ENCODE results near the gene DLEU7. TPM values are rescaled to one million over a fixed set of nuclear protein-coding genes. Genes with fewer than 3 reads are reported as not detected.

DLEU7 gene
- total and polyA plus RNA-seq, 2 of the 8 experiments (the other 6 are each of a cell fraction or from before 2014, with no cell fraction given) = 4.9 to 5.2 TPM

DNA sequence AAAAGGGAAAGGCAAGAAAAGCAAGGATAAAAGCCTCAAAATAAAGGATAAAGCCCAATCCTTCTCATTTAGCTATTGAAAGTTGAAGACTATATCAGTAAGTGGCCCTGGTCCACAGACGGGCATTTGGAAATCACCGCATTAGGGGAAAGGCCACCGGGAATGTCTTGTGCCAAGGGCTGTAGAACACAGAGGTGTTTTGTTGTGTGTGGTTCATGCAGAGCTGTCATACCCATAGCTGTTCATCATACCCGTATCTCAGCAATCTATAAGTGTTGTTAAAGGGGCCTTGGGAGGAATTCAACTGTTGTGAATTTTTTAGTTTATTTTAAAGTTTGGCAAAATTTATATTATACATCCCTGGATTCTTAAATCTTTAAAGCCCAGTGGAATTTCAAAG lies 33.0 kb downstream of the DLEU7 start:
- Histone ChIP-seq H3K79me1 (ENCODE audit: low read depth, low read length) (no peaks in the 10 kb centered on the region), H3K14ac (ENCODE audit: insufficient read length) (no peak overlapping the region), H3K4me1 (replicated peaks in 1 of 4; ENCODE audit: control insufficient read depth in 3 of 4, insufficient read depth in 4 of 4, low read length in 3 of 4) (no peaks in the 10 kb centered on the region), H4K91ac (replicated peaks; ENCODE audit: insufficient read length, low read length) (no peak overlapping the region), H3K36me3 (ENCODE audit: control insufficient read depth in 2 of 4, insufficient read depth in 4 of 4, low read length in 3 of 4) (no peaks in the 10 kb centered on the region), H4K20me1 (replicated peaks in 1 of 2; ENCODE audit: control insufficient read depth in 1 of 2, insufficient read depth in 2 of 2, low read length in 2 of 2) (peaks cover 0 to under 1% of the 10 kb centered on the region in 2 experiments), H2BK5ac (ENCODE audit: low read depth, low read length) (no peak overlapping the region), H3K9me3 (ENCODE audit: insufficient read depth in 2 of 2, low read depth in 1 of 2, low read length in 1 of 2) (no peaks in the 10 kb centered on the region), H3K79me2 (ENCODE audit: control insufficient read depth in 1 of 2, insufficient read depth in 2 of 2, low read length in 2 of 2) (no peaks in the 10 kb centered on the region), H2AK5ac (ENCODE audit: low read depth, low read length) (no peak overlapping the region), H2BK20ac (ENCODE audit: low read length) (no peak overlapping the region), H2BK12ac (ENCODE audit: low read depth, low read length) (no peak overlapping the region), H3K9ac (replicated peaks in 1 of 4; ENCODE audit: extremely low read depth in 1 of 4, low read depth in 3 of 4, low read length in 3 of 4) (no peak overlapping the region), H4K8ac (ENCODE audit: extremely low read depth, insufficient read depth, low read length) (no peak overlapping the region), H3K4me3 (ENCODE audit: extremely low read depth in 1 of 4, insufficient read depth in 2 of 4, low read depth in 3 of 4, low read length in 4 of 4) (no peak overlapping the region), H3K23ac (ENCODE audit: insufficient read length) (no peak overlapping the region), H3K23me2 (ENCODE audit: low read depth, low read length) (no peaks in the 10 kb centered on the region; the same call in 1 of the 2 replicates), H2AFZ (ENCODE audit: low read length) (no peak overlapping the region), H2BK120ac (replicated peaks; ENCODE audit: low read depth, low read length) (no peak overlapping the region), H3K4me2 (ENCODE audit: insufficient read depth in 1 of 2, low read depth in 2 of 2, low read length in 2 of 2) (no peak overlapping the region), H3K4ac (replicated peaks; ENCODE audit: insufficient read length, low read depth, low read length) (no peak overlapping the region), H2BK15ac (ENCODE audit: low read length) (no peak overlapping the region), H3K27ac (ENCODE audit: low read depth, low read length) (no peak overlapping the region), H3K18ac (ENCODE audit: extremely low read depth, low read length) (no peak overlapping the region), H3K27me3 (replicated peaks in 1 of 4; ENCODE audit: control insufficient read depth in 3 of 4, extremely low read depth in 1 of 4, insufficient read depth in 3 of 4, low read length in 3 of 4) (no peaks in the 10 kb centered on the region), H3K56ac (replicated peaks; ENCODE audit: insufficient read length, low read depth, low read length) (no peak overlapping the region), H4K5ac (ENCODE audit: insufficient read length, low read depth, low read length) (no peak overlapping the region)
- WGBS, 2 experiments (ENCODE audit: extremely low coverage in 1 of 2, insufficient coverage in 1 of 2, insufficient read length in 1 of 2, insufficient replicate concordance in 2 of 2, low coverage in 1 of 2, low lambda C conversion rate in 2 of 2, missing lambda C conversion rate in 1 of 2) = 93% methylated on average over 4 of the region's 4 CpGs; no CpG with 5 or more reads in 1 of the 2 experiments
- POLR2A ChIA-PET (ENCODE audit: partially characterized antibody) = no interaction called here
- CTCF ChIA-PET (ENCODE audit: partially characterized antibody) = interaction anchor here (1.6 kb wide), 2 partner anchors 10 to 102 kb away, joined by 5 to 6 read pairs; no protein-coding TSS in a partner anchor
- no peak for FAIRE-seq
- no peak for DNase-seq (ENCODE audit: low read depth in 1 of 2, low spot score in 2 of 2)
- TF ChIP-seq, protein P1, sequence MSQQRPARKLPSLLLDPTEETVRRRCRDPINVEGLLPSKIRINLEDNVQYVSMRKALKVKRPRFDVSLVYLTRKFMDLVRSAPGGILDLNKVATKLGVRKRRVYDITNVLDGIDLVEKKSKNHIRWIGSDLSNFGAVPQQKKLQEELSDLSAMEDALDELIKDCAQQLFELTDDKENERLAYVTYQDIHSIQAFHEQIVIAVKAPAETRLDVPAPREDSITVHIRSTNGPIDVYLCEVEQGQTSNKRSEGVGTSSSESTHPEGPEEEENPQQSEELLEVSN (IDR thresholded peaks at IDR 0.05) = no peak
- TF ChIP-seq, protein P2, sequence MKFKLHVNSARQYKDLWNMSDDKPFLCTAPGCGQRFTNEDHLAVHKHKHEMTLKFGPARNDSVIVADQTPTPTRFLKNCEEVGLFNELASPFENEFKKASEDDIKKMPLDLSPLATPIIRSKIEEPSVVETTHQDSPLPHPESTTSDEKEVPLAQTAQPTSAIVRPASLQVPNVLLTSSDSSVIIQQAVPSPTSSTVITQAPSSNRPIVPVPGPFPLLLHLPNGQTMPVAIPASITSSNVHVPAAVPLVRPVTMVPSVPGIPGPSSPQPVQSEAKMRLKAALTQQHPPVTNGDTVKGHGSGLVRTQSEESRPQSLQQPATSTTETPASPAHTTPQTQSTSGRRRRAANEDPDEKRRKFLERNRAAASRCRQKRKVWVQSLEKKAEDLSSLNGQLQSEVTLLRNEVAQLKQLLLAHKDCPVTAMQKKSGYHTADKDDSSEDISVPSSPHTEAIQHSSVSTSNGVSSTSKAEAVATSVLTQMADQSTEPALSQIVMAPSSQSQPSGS (IDR thresholded peaks at IDR 0.05; ENCODE audit: low read length) = no peak
- TF ChIP-seq ASH2L (IDR thresholded peaks at IDR 0.05; ENCODE audit: low read length) = no peak
- no peak for TF ChIP-seq JUND (IDR thresholded peaks at IDR 0.05; ENCODE audit: low read length)
- TF ChIP-seq JUN (IDR thresholded peaks at IDR 0.05; ENCODE audit: low read depth, low read length) = no peak
- TF ChIP-seq EP300 (IDR thresholded peaks at IDR 0.05; ENCODE audit: borderline replicate concordance in 1 of 2, low read depth in 2 of 2, low read length in 2 of 2) = no peak
- TF ChIP-seq POU5F1 (IDR thresholded peaks at IDR 0.05; ENCODE audit: low read depth, low read length) = no peak
- no peak for TF ChIP-seq NRF1 (IDR thresholded peaks at IDR 0.05; ENCODE audit: low read depth, low read length)
- TF ChIP-seq KDM1A (IDR thresholded peaks at IDR 0.05; ENCODE audit: borderline replicate concordance, low read length) = no peak

Measured in H1 (cell line).